ENCODE results near the gene MCC. TPM values are rescaled to one million over a fixed set of nuclear protein-coding genes. Genes with fewer than 3 reads are reported as not detected.
A peak's percentile ranks its signal among the peaks of the same experiment; 100 is the strongest.

The MCC gene
- total and polyA plus RNA-seq, 7 donors, result 1.4 to 13.8 (median 4.4) TPM

DNA sequence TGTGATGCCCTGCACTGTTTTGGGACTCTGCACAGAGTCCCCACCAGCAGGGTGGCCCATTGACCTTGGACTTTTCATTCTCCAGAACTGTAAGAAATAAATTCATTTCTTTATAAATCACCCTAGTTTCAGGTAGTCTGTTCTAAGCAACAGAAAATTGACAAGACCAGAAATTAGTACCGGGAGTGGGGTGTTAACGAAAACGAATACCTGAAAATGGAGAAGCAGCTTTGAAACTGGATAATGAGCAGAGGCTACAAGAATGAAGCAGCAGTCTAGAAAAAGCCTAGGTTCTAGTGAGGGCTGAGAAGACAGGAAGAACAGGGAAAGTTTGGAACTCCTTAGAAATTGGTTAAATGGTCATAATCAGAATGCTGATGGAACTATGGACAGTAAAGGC lies 2.1 kb upstream of the MCC start:
- 97 to 98% (median 98%) methylated on average over 3 of the region's 3 CpGs for WGBS, 3 donors
- ATAC-seq, result no peak
- intact Hi-C loops (cut with DNase I), result loop anchor here in 1 of 2 donors (10.0 kb wide), 1 partner anchor 96 kb away; no protein-coding TSS in a partner anchor
- Histone ChIP-seq H3K27me3 (ENCODE audit: insufficient read depth in 3 of 3, low read length in 2 of 3) (peaks cover 0 to 56% (median 10%) of the 10 kb centered on the region in 3 donors), H3K4me1 (peaks cover 5% of the 10 kb centered on the region), H3K36me3 (ENCODE audit: insufficient read depth in 1 of 2, low read depth in 1 of 2) (no peaks in the 10 kb centered on the region), H3K9me3 (no peaks in the 10 kb centered on the region), H3K4me3 (no peak overlapping the region), H3K27ac (no peak overlapping the region)
- TF ChIP-seq, protein P1, sequence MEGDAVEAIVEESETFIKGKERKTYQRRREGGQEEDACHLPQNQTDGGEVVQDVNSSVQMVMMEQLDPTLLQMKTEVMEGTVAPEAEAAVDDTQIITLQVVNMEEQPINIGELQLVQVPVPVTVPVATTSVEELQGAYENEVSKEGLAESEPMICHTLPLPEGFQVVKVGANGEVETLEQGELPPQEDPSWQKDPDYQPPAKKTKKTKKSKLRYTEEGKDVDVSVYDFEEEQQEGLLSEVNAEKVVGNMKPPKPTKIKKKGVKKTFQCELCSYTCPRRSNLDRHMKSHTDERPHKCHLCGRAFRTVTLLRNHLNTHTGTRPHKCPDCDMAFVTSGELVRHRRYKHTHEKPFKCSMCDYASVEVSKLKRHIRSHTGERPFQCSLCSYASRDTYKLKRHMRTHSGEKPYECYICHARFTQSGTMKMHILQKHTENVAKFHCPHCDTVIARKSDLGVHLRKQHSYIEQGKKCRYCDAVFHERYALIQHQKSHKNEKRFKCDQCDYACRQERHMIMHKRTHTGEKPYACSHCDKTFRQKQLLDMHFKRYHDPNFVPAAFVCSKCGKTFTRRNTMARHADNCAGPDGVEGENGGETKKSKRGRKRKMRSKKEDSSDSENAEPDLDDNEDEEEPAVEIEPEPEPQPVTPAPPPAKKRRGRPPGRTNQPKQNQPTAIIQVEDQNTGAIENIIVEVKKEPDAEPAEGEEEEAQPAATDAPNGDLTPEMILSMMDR (IDR thresholded peaks at IDR 0.05), result no peak
- no peak for DNase-seq

DNA sequence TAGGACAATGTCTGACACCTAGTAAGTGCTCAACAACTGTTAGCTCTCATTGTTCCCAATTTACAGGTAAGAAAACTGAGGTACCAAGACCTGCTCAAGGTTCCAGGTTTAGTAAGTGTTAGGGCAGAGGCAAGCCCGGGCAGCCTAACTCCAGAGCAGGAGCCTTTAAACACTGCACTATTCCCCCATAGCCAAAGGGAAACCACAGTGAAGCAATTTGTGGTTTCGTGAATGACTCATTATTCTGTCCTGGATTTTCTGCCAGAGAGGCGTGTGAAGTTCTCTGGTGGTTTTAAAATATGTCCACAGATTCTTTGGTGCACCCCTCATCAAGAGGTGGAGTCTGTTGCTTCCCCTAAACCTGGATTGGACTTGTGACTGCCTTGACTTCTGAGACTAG lies 1.0 kb upstream of the MCC start:
- no peaks in the 10 kb centered on the region for H3K9me3 ChIP-seq

DNA sequence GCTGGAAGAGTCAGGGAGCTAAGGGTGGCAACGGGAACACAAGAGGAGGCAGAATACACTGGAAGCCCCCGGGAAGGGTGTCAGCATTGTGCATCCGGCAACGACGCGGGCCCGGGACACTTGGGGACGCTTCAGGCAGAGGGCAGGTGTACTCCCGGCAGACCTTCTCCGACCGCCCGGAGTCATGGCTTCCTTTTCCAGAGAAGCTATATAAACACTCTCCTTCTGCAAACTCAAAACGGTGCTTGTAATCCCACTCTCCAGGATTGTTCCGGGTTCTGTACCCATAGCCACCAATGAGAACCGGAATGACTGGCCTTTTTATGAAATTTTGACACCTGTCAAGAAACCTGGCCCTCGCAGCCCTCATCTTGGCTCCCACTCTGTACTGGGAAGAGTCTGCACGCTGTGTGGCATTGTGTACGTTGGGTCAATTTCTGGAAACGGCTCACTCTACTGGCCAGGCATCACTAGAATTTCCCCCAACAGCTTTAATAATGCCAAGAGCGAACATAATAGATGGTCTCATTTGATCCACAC lies 462 bp upstream of the MCC start:
- H3K27me3 ChIP-seq (ENCODE audit: insufficient read depth in 3 of 3, low read length in 2 of 3), result peaks cover 0 to 60% (median 10%) of the 10 kb centered on the region in 3 donors

More for the DNA sequence above, 1.0 kb upstream of the MCC start:
- H3K4me3 ChIP-seq, result no peak overlapping the region
- 23 to 40% (median 25%) methylated on average over 3 of the region's 3 CpGs for WGBS, 3 donors
- no peak overlapping the region for H3K27ac ChIP-seq
- peak; percentile 79 to 92 (median 89) for ATAC-seq
- peaks cover 5% of the 10 kb centered on the region for H3K4me1 ChIP-seq
- peak; percentile 29 to 53 for DNase-seq
- H3K36me3 ChIP-seq (ENCODE audit: insufficient read depth in 1 of 2, low read depth in 1 of 2), result no peaks in the 10 kb centered on the region
- TF ChIP-seq, protein P1 (IDR thresholded peaks at IDR 0.05), result no peak
- intact Hi-C loops (cut with DNase I), result loop anchor here in 1 of 2 donors (2.0 kb wide), 1 partner anchor 28 kb away; no protein-coding TSS in a partner anchor
- H3K27me3 ChIP-seq (ENCODE audit: insufficient read depth in 3 of 3, low read length in 2 of 3), result peaks cover 0 to 60% (median 10%) of the 10 kb centered on the region in 3 donors

DNA sequence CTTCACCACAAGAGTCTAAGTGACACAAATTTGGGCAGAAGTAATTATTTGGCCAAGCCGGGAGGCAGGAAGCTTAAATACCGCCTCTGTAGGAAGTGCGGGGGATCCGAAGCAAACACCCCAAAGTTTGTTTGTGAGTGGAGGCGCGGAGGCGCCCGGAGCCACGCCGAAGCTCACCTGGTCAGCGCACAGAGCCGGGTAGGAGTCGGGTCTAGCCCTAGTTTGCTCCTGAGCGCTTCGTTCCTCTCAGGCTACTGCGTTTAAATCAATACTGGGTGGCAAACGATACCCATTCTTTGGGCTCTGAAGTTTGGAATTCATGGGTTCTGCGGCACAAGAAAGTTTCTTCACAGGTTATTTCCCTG lies 855 bp downstream of the MCC start:
- Histone ChIP-seq H3K9me3 (no peaks in the 10 kb centered on the region), H3K27ac (no peak overlapping the region), H3K4me3 (peak overlapping the region; percentile 71), H3K4me1 (peaks cover 5% of the 10 kb centered on the region), H3K27me3 (ENCODE audit: insufficient read depth in 3 of 3, low read length in 2 of 3) (peaks cover 0 to 65% (median 10%) of the 10 kb centered on the region in 3 donors), H3K36me3 (ENCODE audit: insufficient read depth in 1 of 2, low read depth in 1 of 2) (no peaks in the 10 kb centered on the region)
- intact Hi-C loops (cut with DNase I), result no loop called here
- TF ChIP-seq, protein P1 (IDR thresholded peaks at IDR 0.05), result no peak
- no peak for DNase-seq
- WGBS, 3 donors, result 2 to 4% (median 3%) methylated on average over 18 of the region's 18 CpGs
- ATAC-seq, result peak in 1 of 4 donors; percentile 26

More for the DNA sequence above, 462 bp upstream of the MCC start:
- TF ChIP-seq, protein P1 (IDR thresholded peaks at IDR 0.05), result no peak
- Histone ChIP-seq H3K36me3 (ENCODE audit: insufficient read depth in 1 of 2, low read depth in 1 of 2) (no peaks in the 10 kb centered on the region), H3K9me3 (no peaks in the 10 kb centered on the region), H3K4me3 (peak overlapping the region; percentile 71), H3K27ac (no peak overlapping the region), H3K4me1 (peaks cover 5% of the 10 kb centered on the region)
- intact Hi-C loops (cut with DNase I), result loop anchor here in 1 of 2 donors (2.0 kb wide), 1 partner anchor 28 kb away; no protein-coding TSS in a partner anchor
- WGBS, 3 donors, result 9 to 11% (median 10%) methylated on average over 20 of the region's 20 CpGs
- no peak for DNase-seq
- ATAC-seq, result peak; percentile 5 to 25 (median 16)

Data from psoas muscle (tissue), 8 donors.